Measurements from ENCODE around the gene MSH6. TPM values are rescaled to one million over a fixed set of nuclear protein-coding genes. Genes with fewer than 3 reads are reported as not detected.
A peak's percentile ranks its signal among the peaks of the same experiment; 100 is the strongest.

MSH6 gene
- total RNA-seq, 1 donor from 2014 or later: 50.3 TPM

DNA sequence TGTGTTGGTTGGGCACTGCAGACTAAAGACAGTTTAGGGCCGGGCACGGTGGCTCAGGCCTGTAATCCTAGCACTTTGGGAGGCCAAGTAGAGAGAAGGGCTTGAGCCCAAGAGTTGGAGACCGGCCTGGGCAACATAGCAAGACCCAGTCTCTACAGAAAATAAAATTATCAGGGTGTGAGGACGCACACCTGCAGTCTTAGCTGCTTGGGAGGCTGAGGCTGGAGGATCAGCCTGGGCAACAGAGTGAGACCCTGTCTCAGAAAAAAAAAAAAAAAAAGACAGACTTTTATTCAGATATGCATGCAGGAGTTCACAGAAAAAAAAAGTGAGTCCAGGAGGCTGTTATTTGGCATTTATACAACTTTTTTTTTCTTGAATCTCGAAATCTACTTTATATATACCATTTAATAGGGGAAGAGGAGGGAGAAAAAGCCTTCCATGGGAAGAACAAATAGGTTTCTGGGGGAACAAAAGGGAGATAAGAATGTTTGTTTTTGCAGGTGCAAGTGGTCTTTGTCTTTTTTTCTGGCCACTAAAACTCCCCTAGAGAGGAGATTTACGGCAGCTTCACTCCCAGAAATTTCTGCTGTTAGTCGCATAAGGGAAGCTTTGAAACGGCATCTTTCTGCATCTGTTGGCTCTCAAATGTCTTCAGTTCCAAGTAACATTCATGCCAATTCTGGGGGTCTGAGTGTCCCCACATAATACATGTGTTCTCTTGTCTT is 4.1 kb upstream of the MSH6 start:
- DNase-seq (ENCODE audit: low spot score): no peak
- intact Hi-C loops (cut with DNase I): no loop called here

GRCh38 chr2:47779426-47779790 is 3.5 kb upstream of the MSH6 start:
- intact Hi-C loops (cut with DNase I): no loop called here
- ATAC-seq: no peak
- no peak for DNase-seq (ENCODE audit: low spot score)

More for the DNA sequence above, 4.1 kb upstream of the MSH6 start:
- ATAC-seq: no peak

DNA sequence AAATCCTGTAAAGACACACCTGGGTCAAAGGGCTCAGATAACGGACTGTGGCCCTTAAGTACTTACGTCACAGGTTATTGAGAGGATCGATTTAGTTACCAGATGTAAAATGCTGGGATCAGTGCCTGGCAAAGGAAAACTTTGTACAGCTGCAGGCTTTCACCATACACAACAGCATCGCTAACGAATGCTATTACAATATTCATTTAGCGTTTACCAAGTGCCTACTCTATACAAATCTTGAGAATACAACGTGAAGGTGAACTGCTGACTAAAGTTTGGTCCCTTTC is 619 bp upstream of the MSH6 start:
- DNase-seq (ENCODE audit: low spot score): no peak
- intact Hi-C loops (cut with DNase I): no loop called here
- ATAC-seq: no peak

- peak; percentile 82 for DNase-seq (ENCODE audit: low spot score)
- intact Hi-C loops (cut with DNase I): no loop called here
- peak; percentile 42 for ATAC-seq
Measured at GRCh38 chr2:47783486-47784351, 774 bp downstream of the MSH6 start.

DNA sequence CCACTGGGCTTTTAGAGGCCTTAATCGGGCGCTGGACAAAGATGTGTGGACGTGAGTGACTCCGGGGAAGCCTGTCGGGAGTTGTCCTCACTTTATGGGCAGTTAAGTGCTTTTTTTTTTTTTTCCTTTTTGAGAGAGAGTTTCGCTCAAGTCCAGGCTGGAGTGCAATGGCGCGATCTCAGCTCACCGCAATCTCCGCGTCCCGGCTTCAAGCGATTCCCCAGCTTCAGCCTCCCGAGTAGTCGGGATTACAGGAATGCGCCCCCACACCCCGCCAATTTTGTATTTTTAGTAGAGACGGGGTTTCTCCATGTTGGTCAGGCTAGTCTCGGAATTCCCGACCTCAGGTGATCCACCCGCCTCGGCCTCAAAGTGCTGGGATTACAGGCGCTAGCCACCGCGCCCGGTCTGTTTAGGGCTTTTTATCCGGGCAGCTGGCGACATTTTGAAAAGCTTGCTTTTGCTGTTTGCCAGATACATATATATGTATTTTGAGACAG is 1.5 kb downstream of the MSH6 start:
- ATAC-seq: no peak

GRCh38 chr2:47785986-47786385 is 3.0 kb downstream of the MSH6 start:
- intact Hi-C loops (cut with DNase I): no loop called here
- ATAC-seq (no peak), DNase-seq (ENCODE audit: low spot score) (no peak)

More for the DNA sequence above, 1.5 kb downstream of the MSH6 start:
- intact Hi-C loops (cut with DNase I): no loop called here
- no peak for DNase-seq (ENCODE audit: low spot score)

- no peak for DNase-seq (ENCODE audit: low spot score)
- ATAC-seq: no peak
- intact Hi-C loops (cut with DNase I): no loop called here
Measured at GRCh38 chr2:47796090-47796697, 13.2 kb downstream of the MSH6 start.

- ATAC-seq (no peak), DNase-seq (ENCODE audit: low spot score) (no peak)
- intact Hi-C loops (cut with DNase I): no loop called here
Measured at GRCh38 chr2:47798631-47799030, 15.7 kb downstream of the MSH6 start.

DNA sequence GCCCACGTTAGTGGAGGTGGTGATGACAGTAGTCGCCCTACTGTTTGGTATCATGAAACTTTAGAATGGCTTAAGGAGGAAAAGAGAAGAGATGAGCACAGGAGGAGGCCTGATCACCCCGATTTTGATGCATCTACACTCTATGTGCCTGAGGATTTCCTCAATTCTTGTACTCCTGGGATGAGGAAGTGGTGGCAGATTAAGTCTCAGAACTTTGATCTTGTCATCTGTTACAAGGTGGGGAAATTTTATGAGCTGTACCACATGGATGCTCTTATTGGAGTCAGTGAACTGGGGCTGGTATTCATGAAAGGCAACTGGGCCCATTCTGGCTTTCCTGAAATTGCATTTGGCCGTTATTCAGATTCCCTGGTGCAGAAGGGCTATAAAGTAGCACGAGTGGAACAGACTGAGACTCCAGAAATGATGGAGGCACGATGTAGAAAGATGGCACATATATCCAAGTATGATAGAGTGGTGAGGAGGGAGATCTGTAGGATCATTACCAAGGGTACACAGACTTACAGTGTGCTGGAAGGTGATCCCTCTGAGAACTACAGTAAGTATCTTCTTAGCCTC is 16.2 kb downstream of the MSH6 start:
- DNase-seq (ENCODE audit: low spot score) (no peak), ATAC-seq (no peak)
- intact Hi-C loops (cut with DNase I): no loop called here

DNA sequence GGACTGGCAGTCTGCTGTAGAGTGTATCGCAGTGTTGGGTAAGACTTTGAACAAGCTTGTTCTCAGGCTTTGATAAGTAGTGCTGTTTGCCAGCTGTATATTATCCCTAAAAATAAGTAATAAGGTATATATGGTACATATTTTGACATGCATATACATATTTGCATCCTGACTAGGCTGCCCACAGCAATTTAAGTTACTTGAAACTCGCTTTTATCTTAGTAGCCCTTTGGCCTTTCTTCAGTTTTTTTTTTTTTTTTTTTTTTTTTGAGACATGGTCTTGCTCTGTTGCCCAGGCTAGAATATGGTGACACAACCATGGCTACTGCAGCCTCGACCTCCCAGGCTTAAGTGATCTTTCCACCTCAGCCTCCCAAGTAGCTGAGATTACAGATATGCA is 18.2 kb downstream of the MSH6 start:
- intact Hi-C loops (cut with DNase I): no loop called here
- DNase-seq (ENCODE audit: low spot score): no peak
- no peak for ATAC-seq

- ATAC-seq (no peak), DNase-seq (ENCODE audit: low spot score) (no peak)
- intact Hi-C loops (cut with DNase I): no loop called here
Measured at GRCh38 chr2:47803363-47803762, 20.4 kb downstream of the MSH6 start.

GRCh38 chr2:47803770-47804169 is 20.8 kb downstream of the MSH6 start:
- intact Hi-C loops (cut with DNase I): no loop called here
- no peak for DNase-seq (ENCODE audit: low spot score)
- no peak for ATAC-seq

GRCh38 chr2:47805850-47806249 is 22.9 kb downstream of the MSH6 start:
- ATAC-seq: no peak
- intact Hi-C loops (cut with DNase I): no loop called here

GRCh38 chr2:47808614-47809013 is 25.7 kb downstream of the MSH6 start:
- ATAC-seq: no peak
- intact Hi-C loops (cut with DNase I): no loop called here
- DNase-seq (ENCODE audit: low spot score): no peak

More at GRCh38 chr2:47805850-47806249, 22.9 kb downstream of the MSH6 start:
- no peak for DNase-seq (ENCODE audit: low spot score)

DNA sequence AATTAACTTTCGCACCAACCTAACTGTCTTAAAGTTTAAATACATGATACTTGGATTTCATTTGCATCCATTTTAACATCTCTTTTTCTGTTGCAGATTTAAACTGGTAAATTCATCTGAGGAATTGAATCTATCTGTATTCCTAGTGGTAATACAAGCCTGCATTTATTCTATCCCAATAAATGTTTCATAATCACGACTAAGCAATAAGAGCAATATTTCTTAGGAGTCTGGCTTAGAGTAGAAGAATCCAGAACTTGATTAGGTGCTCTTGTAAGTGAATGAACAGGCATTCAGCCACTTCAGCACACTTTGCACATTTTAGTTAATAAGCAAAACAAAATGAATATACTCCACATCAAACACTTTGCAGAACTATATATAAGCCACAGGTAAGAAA is 27.0 kb downstream of the MSH6 start:
- DNase-seq (ENCODE audit: low spot score): no peak
- intact Hi-C loops (cut with DNase I): no loop called here
- ATAC-seq: no peak

DNA sequence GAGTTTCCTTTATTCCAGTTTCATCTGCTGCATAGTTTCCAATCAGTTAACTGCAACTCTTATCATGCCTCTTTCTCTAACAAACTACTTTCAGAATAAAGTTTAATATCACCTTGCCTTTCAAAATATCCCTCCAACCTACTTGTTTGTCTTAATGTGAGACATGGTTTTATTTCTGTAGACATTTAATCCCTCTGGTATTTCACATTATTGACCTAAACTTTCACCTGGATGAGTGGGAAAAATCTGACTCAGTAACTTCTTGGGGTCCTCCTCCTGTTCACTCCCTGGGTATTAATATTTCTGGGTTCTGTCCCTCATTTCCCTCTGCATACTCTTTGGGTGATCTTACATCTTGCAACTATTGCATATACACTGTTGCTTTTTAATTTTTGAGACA is 27.9 kb downstream of the MSH6 start:
- no peak for ATAC-seq
- intact Hi-C loops (cut with DNase I): no loop called here
- DNase-seq (ENCODE audit: low spot score): no peak

- no peak for DNase-seq (ENCODE audit: low spot score)
Measured at GRCh38 chr2:47811668-47812067, 28.7 kb downstream of the MSH6 start.

GRCh38 chr2:47815764-47816163 is 32.8 kb downstream of the MSH6 start:
- ATAC-seq: peak; percentile 26
- intact Hi-C loops (cut with DNase I): no loop called here

More at GRCh38 chr2:47811668-47812067, 28.7 kb downstream of the MSH6 start:
- ATAC-seq: no peak
- intact Hi-C loops (cut with DNase I): no loop called here

GRCh38 chr2:47818777-47819176 is 35.8 kb downstream of the MSH6 start:
- intact Hi-C loops (cut with DNase I): no loop called here
- DNase-seq (ENCODE audit: low spot score) (no peak), ATAC-seq (no peak)

More at GRCh38 chr2:47815764-47816163, 32.8 kb downstream of the MSH6 start:
- no peak for DNase-seq (ENCODE audit: low spot score)

DNA sequence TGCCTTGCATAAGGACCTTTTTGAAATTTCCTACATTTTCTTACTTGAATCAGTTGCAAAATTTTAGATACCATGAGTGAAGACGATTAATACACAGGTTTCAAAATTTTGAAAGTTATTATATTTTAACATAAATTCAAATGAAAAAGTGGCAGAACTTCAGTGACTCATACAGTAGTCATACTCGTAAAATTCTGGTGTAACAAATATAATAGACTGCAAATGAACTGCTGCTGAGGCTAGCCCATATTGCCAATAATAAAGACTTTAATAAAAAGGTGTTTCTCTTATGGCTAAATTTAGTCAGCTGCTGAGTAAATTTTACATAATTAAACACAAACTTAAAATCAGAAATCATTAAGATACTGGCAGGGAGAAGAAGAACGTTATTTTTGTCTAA is 36.9 kb downstream of the MSH6 start:
- ATAC-seq (no peak), DNase-seq (ENCODE audit: low spot score) (no peak)
- intact Hi-C loops (cut with DNase I): no loop called here

Data from sciatic nerve (tissue), 2 donors.